Large intestine (tissue), 3 donors: ENCODE data around the gene CATSPER1. TPM values are rescaled to one million over a fixed set of nuclear protein-coding genes. Genes with fewer than 3 reads are reported as not detected.
A peak's percentile ranks its signal among the peaks of the same experiment; 100 is the strongest.
"Not testable (repeated sequence)": the region's sequence is repeated elsewhere in the genome, so short reads cannot be mapped to it uniquely, and the experiment has no call there.

Source experiments
- DNase-seq, 2 donors: peaks; one replicate each; pipeline versions ENCODE4 v3.0.0 to v3.0.0-alpha.2; 2013
- H3K27ac ChIP-seq: one replicate; pipeline ENCODE4 v1.5.1; 2013; ENCODE audit warnings: low read length
- H3K27me3 ChIP-seq: 2 replicates; pipeline ENCODE4 v1.6.1; 2013; ENCODE audit warnings: low read length; ENCODE audit not compliant: control insufficient read depth, insufficient read depth
- H3K36me3 ChIP-seq: 2 replicates; pipeline ENCODE4 v1.6.1; 2013; ENCODE audit warnings: low read length; ENCODE audit not compliant: control insufficient read depth, insufficient read depth
- H3K4me1 ChIP-seq: one replicate; pipeline ENCODE4 v1.6.1; 2013; ENCODE audit warnings: low read length; ENCODE audit not compliant: control insufficient read depth, insufficient read depth
- H3K4me3 ChIP-seq: one replicate; pipeline ENCODE4 v1.5.1; 2013; ENCODE audit warnings: low read length
- H3K9me3 ChIP-seq: one replicate; pipeline ENCODE4 v1.6.1; 2013; ENCODE audit warnings: mild to moderate bottlenecking, low read depth, low read length, moderate library complexity; ENCODE audit not compliant: control insufficient read depth
- WGBS: methylation state at CpG from one replicate; pipeline ENCODE4 v1.1.5; 2013; ENCODE audit warnings: low lambda C conversion rate; ENCODE audit not compliant: insufficient coverage; 5-methylcytosine and 5-hydroxymethylcytosine counted together
- polyA plus RNA-seq: library from polyadenylated mRNA; unstranded; fragments of 120-200 nt; gene quantifications from one replicate; pipeline ENCODE4 v1.2.1, GENCODE V29; 2013

The CATSPER1 gene
- polyA plus RNA-seq, 1 donor = not detected

DNA sequence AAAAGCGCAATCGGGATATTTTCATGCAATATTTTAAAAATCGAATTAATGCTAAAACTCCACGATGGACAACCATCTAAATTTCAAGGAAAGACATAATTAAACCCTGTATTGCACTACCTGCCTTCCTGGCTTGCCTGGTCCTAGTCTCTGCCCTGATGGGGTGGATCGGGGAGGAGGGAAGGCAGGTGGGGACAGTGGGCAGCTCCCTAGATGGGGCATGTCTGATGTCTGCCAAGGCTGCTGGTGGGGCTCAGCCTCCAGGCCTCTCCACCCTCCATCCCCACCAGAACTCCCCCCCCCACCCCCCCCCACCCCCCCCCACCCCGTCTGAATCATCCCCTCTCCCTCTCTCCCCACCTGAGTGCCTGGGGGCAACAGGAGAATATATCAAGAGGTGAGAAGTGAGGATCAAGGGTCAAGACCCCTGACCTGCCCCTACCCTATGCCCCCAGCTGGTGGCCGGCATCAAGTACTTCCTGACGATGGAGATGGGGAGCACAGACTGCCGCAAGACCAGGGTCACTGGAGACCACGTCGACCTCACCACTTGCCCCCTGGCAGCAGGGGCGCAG is 13.8 kb downstream of the CATSPER1 start:
- H3K27me3 ChIP-seq = peaks cover 54% of the 10 kb centered on the region
- H3K9me3 ChIP-seq = no peaks in the 10 kb centered on the region
- no peaks in the 10 kb centered on the region for H3K36me3 ChIP-seq
- H3K4me1 ChIP-seq = no peaks in the 10 kb centered on the region
- WGBS = no CpG with 5 or more reads among the region's 12 CpGs
- no peak overlapping the region for H3K4me3 ChIP-seq
- DNase-seq = no peak
- H3K27ac ChIP-seq = no peak overlapping the region

DNA sequence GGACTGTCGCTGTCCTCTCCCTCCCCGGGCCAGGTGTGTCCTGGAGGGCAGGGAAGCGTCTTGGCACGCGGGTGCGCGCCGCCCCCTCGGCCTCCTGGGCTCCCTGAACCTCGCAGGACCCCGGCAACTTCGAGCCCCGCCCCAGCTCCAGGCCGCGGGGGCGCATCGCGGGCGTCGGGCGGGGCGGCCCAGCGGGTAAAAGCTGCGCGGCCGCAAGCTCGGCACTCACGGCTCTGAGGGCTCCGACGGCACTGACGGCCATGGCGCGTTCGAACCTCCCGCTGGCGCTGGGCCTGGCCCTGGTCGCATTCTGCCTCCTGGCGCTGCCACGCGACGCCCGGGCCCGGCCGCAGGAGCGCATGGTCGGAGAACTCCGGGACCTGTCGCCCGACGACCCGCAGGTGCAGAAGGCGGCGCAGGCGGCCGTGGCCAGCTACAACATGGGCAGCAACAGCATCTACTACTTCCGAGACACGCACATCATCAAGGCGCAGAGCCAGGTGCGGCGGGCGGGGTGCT is 14.4 kb downstream of the CATSPER1 start, which contains the start of gene CST6:
TSS of gene CST6 (plus strand) at position 224 of the 519 bp plus-strand sequence. CDS start at position 261, 37 bp downstream.
- whole genome bisulfite sequencing = no CpG with 5 or more reads among the region's 61 CpGs
- DNase-seq = no peak
- Histone ChIP-seq H3K36me3 (no peaks in the 10 kb centered on the region), H3K4me3 (no peak within 1 kb of the TSS), H3K9me3 (no peaks in the 10 kb centered on the region), H3K27ac (no peak within 1 kb of the TSS), H3K27me3 (peaks cover 54% of the 10 kb centered on the region), H3K4me1 (no peaks in the 10 kb centered on the region)

DNA sequence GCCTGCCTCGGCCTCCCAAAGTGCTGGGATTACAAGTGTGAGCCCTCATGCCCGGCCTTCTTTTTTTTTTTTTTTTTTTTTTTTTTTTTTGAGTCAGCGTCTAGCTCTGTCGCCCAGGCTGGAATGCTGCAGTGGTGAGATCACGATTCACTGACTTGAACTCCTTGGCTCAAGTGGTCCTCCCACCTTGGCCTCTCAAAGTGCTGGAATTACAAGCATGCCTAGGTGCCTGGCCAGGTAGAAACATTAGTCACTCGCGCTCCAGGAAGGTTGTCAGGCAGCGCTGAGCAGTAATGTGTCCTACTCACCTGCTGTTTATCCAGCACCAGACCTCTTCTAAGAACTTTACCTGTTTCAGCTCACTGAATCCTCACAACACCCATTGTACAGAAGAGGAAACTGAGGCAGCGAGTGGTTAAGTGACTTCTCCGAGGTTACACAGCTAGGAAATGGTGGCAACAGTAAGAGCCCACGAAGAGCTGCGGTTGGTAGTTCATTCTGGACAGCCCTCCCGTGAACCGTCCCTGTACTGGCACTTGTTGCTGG is 15.0 kb downstream of the CATSPER1 start:
- H3K9me3 ChIP-seq = no peaks in the 10 kb centered on the region
- H3K4me1 ChIP-seq = no peaks in the 10 kb centered on the region
- no CpG with 5 or more reads among the region's 14 CpGs for WGBS
- no peaks in the 10 kb centered on the region for H3K36me3 ChIP-seq
- peaks cover 54% of the 10 kb centered on the region for H3K27me3 ChIP-seq
- H3K27ac ChIP-seq = no peak overlapping the region
- no peak for DNase-seq
- H3K4me3 ChIP-seq = no peak overlapping the region

DNA sequence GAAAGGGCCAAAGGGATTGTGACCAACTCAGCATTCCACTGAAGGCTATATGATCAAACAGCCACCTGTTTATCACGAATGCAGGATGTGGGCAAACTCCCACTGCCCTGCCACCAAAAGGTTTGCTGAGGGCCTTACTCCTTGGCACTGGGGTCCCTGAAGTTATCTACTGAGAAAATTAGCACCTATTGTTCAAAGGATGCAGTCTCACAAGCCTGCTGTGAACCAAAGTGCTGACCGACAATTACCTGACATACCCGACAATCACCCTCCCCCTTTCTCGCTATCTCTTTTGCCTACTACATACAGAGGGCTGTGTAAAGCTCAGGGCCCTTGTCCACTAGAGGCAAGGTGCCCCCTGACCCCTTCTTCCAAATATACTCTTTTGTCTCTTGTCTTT is 16.2 kb downstream of the CATSPER1 start:
- not testable (repeated sequence) for H3K9me3 ChIP-seq, H3K36me3 ChIP-seq, H3K27ac ChIP-seq, H3K4me1 ChIP-seq, DNase-seq, H3K4me3 ChIP-seq
- no CpG with 5 or more reads among the region's 4 CpGs for WGBS
- H3K27me3 ChIP-seq = peaks cover 54% of the 10 kb centered on the region

DNA sequence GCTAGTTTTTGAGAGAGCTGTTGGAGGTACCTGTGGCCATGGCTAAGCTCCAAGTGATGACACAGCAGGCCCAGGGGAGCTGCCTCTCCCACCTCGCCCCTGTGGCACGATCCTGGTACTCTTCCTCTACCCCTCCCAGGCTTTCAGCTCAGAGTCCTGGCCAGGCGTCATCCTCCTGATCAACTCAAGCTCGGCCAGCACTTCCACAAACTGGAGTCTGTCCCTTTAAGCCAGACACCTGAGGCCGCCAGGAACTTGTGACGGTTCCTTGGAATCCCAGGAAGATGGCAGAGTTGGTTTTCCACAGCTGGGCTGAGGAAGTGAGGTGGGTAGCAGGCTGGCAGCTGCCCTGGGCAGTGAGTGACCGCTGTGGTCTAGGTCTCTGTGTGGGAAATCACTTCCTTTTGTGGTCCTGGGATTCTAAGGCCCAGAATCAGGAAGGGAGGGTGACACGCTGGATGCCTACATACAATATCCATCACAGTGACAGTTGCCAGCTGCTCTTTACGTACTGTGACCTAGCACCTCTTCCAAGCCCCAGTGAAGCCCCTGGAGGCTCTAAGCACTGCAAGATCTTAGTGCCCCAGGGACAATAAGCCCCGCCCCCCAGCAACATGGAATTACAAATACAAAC is 17.7 kb downstream of the CATSPER1 start:
- no peak overlapping the region for H3K4me3 ChIP-seq
- no peaks in the 10 kb centered on the region for H3K9me3 ChIP-seq
- H3K36me3 ChIP-seq = peaks cover 13% of the 10 kb centered on the region
- WGBS = no CpG with 5 or more reads among the region's 10 CpGs
- peaks cover 1% of the 10 kb centered on the region for H3K4me1 ChIP-seq
- no peak for DNase-seq
- no peak overlapping the region for H3K27ac ChIP-seq
- H3K27me3 ChIP-seq = peaks cover 49% of the 10 kb centered on the region

DNA sequence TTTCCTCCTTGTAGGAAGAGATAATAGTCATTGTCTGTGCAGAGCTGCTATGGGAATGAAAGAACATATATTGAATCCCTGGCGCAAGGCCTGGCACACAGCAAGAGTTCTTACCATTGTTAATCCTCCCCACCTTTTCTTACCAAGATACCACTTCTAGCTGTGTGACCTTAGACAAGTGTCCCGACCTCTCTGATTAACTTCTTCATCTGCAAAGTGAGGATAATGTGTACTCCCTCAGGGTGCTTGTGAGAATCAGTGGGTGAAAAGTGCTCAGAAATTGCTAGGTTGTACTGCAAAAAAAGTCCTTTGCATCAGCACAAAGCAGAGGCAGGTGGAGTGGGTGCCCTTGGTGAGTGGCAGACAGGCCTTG is 18.2 kb downstream of the CATSPER1 start:
- H3K36me3 ChIP-seq = peaks cover 13% of the 10 kb centered on the region
- 100% methylated on average over 1 of the region's 2 CpGs for WGBS
- H3K9me3 ChIP-seq = no peaks in the 10 kb centered on the region
- peaks cover 6% of the 10 kb centered on the region for H3K4me1 ChIP-seq
- peaks cover 44% of the 10 kb centered on the region for H3K27me3 ChIP-seq
- DNase-seq = no peak
- H3K4me3 ChIP-seq = no peak overlapping the region
- H3K27ac ChIP-seq = no peak overlapping the region

DNA sequence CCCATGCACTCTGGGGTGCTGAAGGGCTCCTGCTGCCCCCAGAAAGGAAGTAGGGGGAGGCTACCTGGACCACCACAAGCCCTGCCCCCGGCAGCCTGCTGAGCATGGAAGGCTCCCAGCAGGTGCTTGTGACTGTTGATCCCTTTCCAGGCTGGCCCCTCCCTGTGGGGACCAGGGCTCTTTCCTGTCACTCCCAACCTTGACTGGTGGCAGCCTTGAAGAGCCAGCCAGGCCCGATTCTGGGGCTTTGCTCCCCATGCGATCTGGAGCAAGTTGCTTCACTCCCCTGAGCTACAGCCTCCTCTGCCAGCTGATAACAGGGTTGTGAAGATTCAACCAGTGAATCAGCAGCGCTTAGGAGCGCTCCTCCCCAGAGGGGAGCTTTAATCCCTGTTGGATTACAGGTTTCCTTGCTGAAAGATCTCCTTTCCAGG is 19.1 kb downstream of the CATSPER1 start:
- DNase-seq = no peak
- Histone ChIP-seq H3K27ac (no peak overlapping the region), H3K4me1 (peaks cover 9% of the 10 kb centered on the region), H3K4me3 (no peak overlapping the region), H3K27me3 (peaks cover 37% of the 10 kb centered on the region), H3K36me3 (peaks cover 13% of the 10 kb centered on the region), H3K9me3 (no peaks in the 10 kb centered on the region)
- no CpG with 5 or more reads among the region's 5 CpGs for WGBS

DNA sequence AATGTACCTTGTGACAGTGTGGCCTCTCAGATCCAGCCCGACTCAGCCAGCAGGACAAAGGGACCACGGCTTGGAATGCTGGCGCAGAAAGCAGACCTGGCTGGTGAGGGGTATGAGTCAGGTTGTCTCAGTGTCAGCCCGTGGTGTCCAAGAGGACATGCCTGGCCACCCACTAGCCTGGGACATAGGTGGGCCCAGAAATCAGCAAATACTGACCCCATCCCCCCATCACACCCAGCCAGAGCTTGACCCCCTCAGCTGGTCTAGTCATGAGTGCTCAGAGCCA is 19.4 kb downstream of the CATSPER1 start:
- Histone ChIP-seq H3K9me3 (no peaks in the 10 kb centered on the region), H3K27ac (no peak overlapping the region), H3K4me1 (peaks cover 9% of the 10 kb centered on the region), H3K27me3 (peaks cover 33% of the 10 kb centered on the region), H3K36me3 (peaks cover 13% of the 10 kb centered on the region), H3K4me3 (no peak overlapping the region)
- no CpG with 5 or more reads among the region's 4 CpGs for WGBS
- DNase-seq = no peak

DNA sequence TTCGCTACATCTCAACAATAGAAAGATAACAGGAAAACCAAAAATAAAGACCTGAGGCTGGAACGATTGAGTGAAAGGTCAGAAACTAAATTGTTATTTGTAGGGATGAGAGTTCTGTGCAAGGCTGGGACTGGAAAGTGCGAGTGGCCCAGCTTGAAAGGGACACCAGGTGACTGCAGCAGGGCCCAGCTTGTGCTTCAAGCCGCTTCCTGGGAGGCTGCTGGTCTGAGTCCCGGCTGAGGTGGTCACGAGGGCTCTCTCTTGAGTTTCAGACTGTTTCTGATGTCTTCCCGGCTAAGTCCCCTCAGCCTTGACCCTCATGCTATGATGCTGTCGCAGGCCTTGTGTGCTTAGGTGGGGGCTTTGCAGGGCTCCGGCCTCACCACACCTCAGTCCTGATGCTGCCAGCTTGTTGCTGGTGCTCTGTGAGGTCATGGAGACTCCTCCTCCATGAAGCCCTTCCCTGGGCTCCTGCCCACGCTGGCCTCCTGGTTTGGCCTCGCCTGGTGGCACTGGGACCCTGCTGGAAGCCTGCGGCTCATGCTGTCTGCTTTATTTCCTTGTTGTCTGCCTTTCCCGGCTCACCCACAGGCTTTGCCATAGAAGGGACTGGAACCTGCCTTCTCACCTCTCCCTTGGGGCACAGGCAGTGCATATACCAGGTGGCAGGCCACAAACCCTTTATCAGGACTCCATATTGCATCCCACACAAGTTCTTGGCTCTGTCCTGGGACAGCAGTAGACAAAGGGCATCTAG is 20.0 kb downstream of the CATSPER1 start:
- no peaks in the 10 kb centered on the region for H3K9me3 ChIP-seq
- H3K27ac ChIP-seq = no peak overlapping the region
- peaks cover 28% of the 10 kb centered on the region for H3K27me3 ChIP-seq
- no peak overlapping the region for H3K4me3 ChIP-seq
- no peak for DNase-seq
- peaks cover 13% of the 10 kb centered on the region for H3K36me3 ChIP-seq
- H3K4me1 ChIP-seq = peaks cover 9% of the 10 kb centered on the region
- no CpG with 5 or more reads among the region's 13 CpGs for WGBS

DNA sequence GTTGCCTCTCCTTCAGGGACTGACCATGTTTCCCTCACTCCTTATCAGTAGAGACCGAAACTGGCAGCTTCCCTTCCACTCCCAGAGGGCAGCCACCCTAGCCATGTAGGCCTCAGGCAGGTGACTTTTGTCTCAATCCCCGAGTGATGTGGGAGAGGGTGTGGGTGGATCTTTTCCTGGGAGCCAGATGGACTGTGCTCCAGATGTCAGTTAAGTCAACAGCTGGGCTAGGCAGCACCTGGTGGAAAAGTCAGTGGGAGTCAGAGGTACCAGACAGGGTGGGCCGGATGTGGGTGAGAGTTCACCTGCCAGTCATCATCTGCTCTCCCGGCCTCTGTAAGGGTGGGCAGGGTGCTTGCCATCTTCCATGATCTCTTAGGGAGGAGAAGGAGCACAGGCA is 22.1 kb downstream of the CATSPER1 start:
- peaks cover 25% of the 10 kb centered on the region for H3K36me3 ChIP-seq
- DNase-seq = peak in 1 of 2 donors; percentile 25
- 60% methylated on average over 1 of the region's 4 CpGs for WGBS
- H3K27me3 ChIP-seq = peaks cover 9% of the 10 kb centered on the region
- no peaks in the 10 kb centered on the region for H3K9me3 ChIP-seq
- H3K4me1 ChIP-seq = peaks cover 9% of the 10 kb centered on the region
- H3K27ac ChIP-seq = no peak overlapping the region
- H3K4me3 ChIP-seq = no peak overlapping the region
